Karpas-422 (cell line): ENCODE data around the gene RPL36A. TPM values are rescaled to one million over a fixed set of nuclear protein-coding genes. Genes with fewer than 3 reads are reported as not detected.

Source experiments
- DNase-seq: peaks from one replicate; pipeline ENCODE4 v3.0.0-alpha.2; 2015
- H2AFZ ChIP-seq: fragments of 200-600 bp; sonication (generic); 2 replicates; pipeline ENCODE4 v1.6.1; 2014; ENCODE audit warnings: antibody characterized with exemption, low read length, mixed read lengths
- H3K27ac ChIP-seq: fragments of 200-600 bp; sonication (generic); 2 replicates; pipeline ENCODE4 v1.5.1; 2014; ENCODE audit warnings: mild to moderate bottlenecking, low read length, moderate library complexity
- H3K27me3 ChIP-seq: fragments of 200-600 bp; sonication (generic); 2 replicates; pipeline ENCODE4 v1.6.1; 2014; ENCODE audit warnings: low read length, mixed read lengths
- H3K36me3 ChIP-seq: fragments of 200-600 bp; sonication (generic); 2 replicates; pipeline ENCODE4 v1.6.1; 2014; ENCODE audit warnings: low read length, mixed read lengths; ENCODE audit not compliant: insufficient read depth
- H3K4me1 ChIP-seq: fragments of 200-600 bp; sonication (generic); 2 replicates; pipeline ENCODE4 v1.6.1; 2014; ENCODE audit warnings: mild to moderate bottlenecking, low read length, mixed read lengths
- H3K4me2 ChIP-seq: fragments of 200-600 bp; sonication (generic); 2 replicates; pipeline ENCODE4 v1.6.1; 2014; ENCODE audit warnings: low read length, low read depth, mild to moderate bottlenecking; ENCODE audit not compliant: poor library complexity, severe bottlenecking
- H3K4me3 ChIP-seq: fragments of 200-600 bp; sonication (generic); 2 replicates; pipeline ENCODE4 v1.5.1; 2014; ENCODE audit warnings: mild to moderate bottlenecking, antibody characterized with exemption, low read length, mixed read lengths
- H3K79me2 ChIP-seq: fragments of 200-600 bp; sonication (generic); 2 replicates; pipeline ENCODE4 v1.6.1; 2014; ENCODE audit warnings: mild to moderate bottlenecking, low read length, mixed read lengths
- H3K9ac ChIP-seq: fragments of 200-600 bp; sonication (generic); 2 replicates; pipeline ENCODE4 v1.6.0; 2014; ENCODE audit warnings: low read length
- H3K9me2 ChIP-seq: fragments of 200-600 bp; sonication (generic), shearing (Covaris generic); replicated peaks from 2 replicates; pipeline ENCODE4 v1.6.0; 2014; ENCODE audit warnings: mild to moderate bottlenecking, low read length, moderate library complexity; ENCODE audit not compliant: insufficient read depth
- H3K9me3 ChIP-seq: fragments of 300-700, 200-600 bp; sonication (generic); 2 replicates; pipeline ENCODE4 v1.6.1; 2014; ENCODE audit warnings: low read length, mixed read lengths
- H4K20me1 ChIP-seq: fragments of 200-600 bp; sonication (generic); 2 replicates; pipeline ENCODE4 v1.6.1; 2014; ENCODE audit warnings: mild to moderate bottlenecking, antibody characterized with exemption, low read length, low read depth; ENCODE audit not compliant: insufficient read depth
- total RNA-seq: library from RNA; depleted of rRNA; stranded (reverse); fragments of >200 nt; shearing (Covaris generic); gene quantifications from 2 replicates; pipeline ENCODE4 v1.2.3, GENCODE V29; 2014; ENCODE audit warnings: low replicate concordance

RPL36A gene
- total RNA-seq, 1 experiment from 2014 or later: 1,280 TPM

GRCh38 chrX:101385026-101385684 is 5.7 kb upstream of the RPL36A start:
- H3K9me3 ChIP-seq: no peaks in the 10 kb centered on the region
- DNase-seq: peak; percentile 51
- peak overlapping the region; percentile 74 for H3K4me2 ChIP-seq
- no peak overlapping the region for H2AFZ ChIP-seq
- 0 out of 2 replicates have a peak, but pooled peaks cover 4% of the 10 kb centered on the region for H3K36me3 ChIP-seq
- H3K79me2 ChIP-seq: peaks cover 54% of the 10 kb centered on the region
- peak overlapping the region; percentile 71 for H3K4me3 ChIP-seq
- no peaks in the 10 kb centered on the region for H3K27me3 ChIP-seq
- H3K9me2 ChIP-seq: no peaks in the 10 kb centered on the region
- H4K20me1 ChIP-seq: no peaks in the 10 kb centered on the region
- H3K9ac ChIP-seq: peak overlapping the region; percentile 81
- H3K4me1 ChIP-seq: peaks cover 49% of the 10 kb centered on the region
- H3K27ac ChIP-seq: peak overlapping the region; percentile 89

- Histone ChIP-seq H3K79me2 (peaks cover 53% of the 10 kb centered on the region), H3K36me3 (0 out of 2 replicates have a peak, but pooled peaks cover 4% of the 10 kb centered on the region), H3K9me2 (no peaks in the 10 kb centered on the region), H3K4me2 (peak within 1 kb of the TSS; percentile 74), H3K9me3 (no peaks in the 10 kb centered on the region), H3K27me3 (no peaks in the 10 kb centered on the region), H4K20me1 (no peaks in the 10 kb centered on the region), H3K4me3 (peak within 1 kb of the TSS; percentile 71), H2AFZ (no peak within 1 kb of the TSS), H3K4me1 (peaks cover 49% of the 10 kb centered on the region), H3K9ac (peak within 1 kb of the TSS; percentile 81), H3K27ac (peak within 1 kb of the TSS; percentile 89)
- peak; percentile 90 for DNase-seq
Measured at GRCh38 chrX:101385795-101386541, 4.8 kb upstream of the RPL36A start, which contains the start of gene BTK. BTK (minus strand) TSS chrX:101386191; CDS start chrX:101375284, 10,907 bp downstream.

GRCh38 chrX:101386542-101386885 is 4.3 kb upstream of the RPL36A start:
- Histone ChIP-seq H3K79me2 (peaks cover 53% of the 10 kb centered on the region), H3K27ac (peak overlapping the region; percentile 89), H3K9me2 (no peaks in the 10 kb centered on the region)

GRCh38 chrX:101388604-101389003 is 2.2 kb upstream of the RPL36A start:
- peaks cover 46% of the 10 kb centered on the region for H3K4me1 ChIP-seq
- no peaks in the 10 kb centered on the region for H4K20me1 ChIP-seq
- no peak for DNase-seq
- no peak overlapping the region for H3K4me3 ChIP-seq
- no peak overlapping the region for H3K9ac ChIP-seq
- no peak overlapping the region for H2AFZ ChIP-seq
- H3K36me3 ChIP-seq: peaks cover 13% of the 10 kb centered on the region
- H3K9me2 ChIP-seq: no peaks in the 10 kb centered on the region
- peaks cover 38% of the 10 kb centered on the region for H3K79me2 ChIP-seq
- H3K9me3 ChIP-seq: no peaks in the 10 kb centered on the region
- H3K4me2 ChIP-seq: peak overlapping the region; percentile 69
- H3K27ac ChIP-seq: no peak overlapping the region
- no peaks in the 10 kb centered on the region for H3K27me3 ChIP-seq

More at GRCh38 chrX:101386542-101386885, 4.3 kb upstream of the RPL36A start:
- no peak for DNase-seq
- H2AFZ ChIP-seq: no peak overlapping the region
- no peaks in the 10 kb centered on the region for H4K20me1 ChIP-seq
- H3K4me3 ChIP-seq: peak overlapping the region; percentile 71
- H3K9me3 ChIP-seq: no peaks in the 10 kb centered on the region
- peaks cover 44% of the 10 kb centered on the region for H3K4me1 ChIP-seq
- H3K27me3 ChIP-seq: no peaks in the 10 kb centered on the region
- peaks cover 9% of the 10 kb centered on the region for H3K36me3 ChIP-seq
- H3K9ac ChIP-seq: peak overlapping the region; percentile 81
- H3K4me2 ChIP-seq: peak overlapping the region; percentile 74

- no peaks in the 10 kb centered on the region for H3K9me3 ChIP-seq
- no peak for DNase-seq
- H4K20me1 ChIP-seq: no peaks in the 10 kb centered on the region
- H3K9me2 ChIP-seq: no peaks in the 10 kb centered on the region
- H3K36me3 ChIP-seq: peaks cover 13% of the 10 kb centered on the region
- peaks cover 32% of the 10 kb centered on the region for H3K4me1 ChIP-seq
- H3K79me2 ChIP-seq: peaks cover 21% of the 10 kb centered on the region
- H3K9ac ChIP-seq: peak overlapping the region; percentile 87
- H3K27me3 ChIP-seq: no peaks in the 10 kb centered on the region
- H3K27ac ChIP-seq: peak overlapping the region; percentile 86
- H2AFZ ChIP-seq: no peak overlapping the region
- H3K4me3 ChIP-seq: peak overlapping the region; percentile 80
- peak overlapping the region; percentile 65 for H3K4me2 ChIP-seq
Measured at GRCh38 chrX:101391831-101392230, 1.0 kb downstream of the RPL36A start.

GRCh38 chrX:101393530-101394305 is 2.9 kb downstream of the RPL36A start:
- peak; percentile 45 for DNase-seq
- Histone ChIP-seq H3K9me2 (no peaks in the 10 kb centered on the region), H3K4me1 (peaks cover 29% of the 10 kb centered on the region), H3K27ac (peak overlapping the region; percentile 36; the same call in 1 of the 2 replicates), H4K20me1 (no peaks in the 10 kb centered on the region), H3K4me3 (no peak overlapping the region), H3K79me2 (peaks cover 21% of the 10 kb centered on the region), H2AFZ (no peak overlapping the region), H3K27me3 (no peaks in the 10 kb centered on the region), H3K9me3 (no peaks in the 10 kb centered on the region), H3K9ac (no peak overlapping the region), H3K36me3 (peaks cover 13% of the 10 kb centered on the region), H3K4me2 (no peak overlapping the region)

- DNase-seq: peak; percentile 47
- no peaks in the 10 kb centered on the region for H3K27me3 ChIP-seq
- H3K9me3 ChIP-seq: no peaks in the 10 kb centered on the region
- H3K79me2 ChIP-seq: peaks cover 20% of the 10 kb centered on the region
- H3K4me3 ChIP-seq: no peak overlapping the region
- H2AFZ ChIP-seq: no peak overlapping the region
- no peak overlapping the region for H3K4me2 ChIP-seq
- no peak overlapping the region; the same call in 1 of the 2 replicates for H3K27ac ChIP-seq
- H3K36me3 ChIP-seq: peaks cover 13% of the 10 kb centered on the region
- peaks cover 25% of the 10 kb centered on the region for H3K4me1 ChIP-seq
- no peaks in the 10 kb centered on the region for H3K9me2 ChIP-seq
- no peak overlapping the region for H3K9ac ChIP-seq
- H4K20me1 ChIP-seq: no peaks in the 10 kb centered on the region
Measured at GRCh38 chrX:101394372-101394771, 3.6 kb downstream of the RPL36A start.
